ENCODE data around the gene MGST1.

The MGST1 gene, protein sequence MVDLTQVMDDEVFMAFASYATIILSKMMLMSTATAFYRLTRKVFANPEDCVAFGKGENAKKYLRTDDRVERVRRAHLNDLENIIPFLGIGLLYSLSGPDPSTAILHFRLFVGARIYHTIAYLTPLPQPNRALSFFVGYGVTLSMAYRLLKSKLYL

DNA sequence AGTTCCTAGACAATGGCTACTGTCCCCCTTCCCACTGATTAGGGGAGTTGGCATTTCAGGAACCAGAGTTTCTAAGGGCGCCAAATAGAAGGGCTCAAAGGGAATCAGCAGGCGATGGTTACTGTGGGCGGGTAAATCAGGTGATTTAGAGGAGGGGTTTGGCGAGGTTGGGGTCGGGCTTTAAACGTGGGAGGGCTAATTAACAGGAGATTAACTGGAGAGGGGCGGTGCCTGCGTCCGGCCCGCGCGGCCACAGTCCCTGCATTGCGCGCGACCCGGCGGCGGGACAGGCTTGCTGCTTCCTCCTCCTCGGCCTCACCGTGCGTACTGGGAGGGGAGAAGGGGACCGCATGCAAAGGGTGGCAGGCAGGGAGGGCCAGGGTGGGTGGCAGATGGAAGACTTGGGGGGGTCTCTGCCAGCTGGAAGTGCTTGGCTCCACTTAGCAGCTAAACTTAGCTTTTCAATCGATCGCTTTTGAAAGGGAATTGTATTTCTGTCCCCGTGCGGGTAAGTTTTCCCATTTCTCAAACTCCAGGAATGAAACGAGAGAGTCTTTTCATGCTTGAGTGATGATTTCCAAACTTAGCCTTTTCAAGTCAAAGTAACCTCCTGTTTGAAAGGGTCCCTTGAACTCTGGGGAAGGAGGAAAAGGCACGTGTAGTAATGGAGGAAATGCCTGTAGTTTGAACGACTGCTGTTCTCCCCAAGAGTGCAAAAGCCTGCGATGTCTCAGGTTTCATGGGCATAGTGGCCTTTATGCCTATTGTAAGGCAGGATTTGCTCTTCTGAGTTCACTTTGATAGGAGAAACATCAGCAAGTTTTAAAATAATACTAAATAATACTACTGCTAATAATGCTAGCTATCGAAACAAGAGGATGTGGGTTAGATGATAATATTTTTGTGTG is at the start of gene MGST1:
Gene MGST1, plus strand, starts transcription at position 255 of the 908 bp plus-strand sequence. CDS start 6,608 bp downstream, outside the sequence.
- peak; percentile 83 for DNase-seq (ENCODE audit: low read depth, low spot score)

DNA sequence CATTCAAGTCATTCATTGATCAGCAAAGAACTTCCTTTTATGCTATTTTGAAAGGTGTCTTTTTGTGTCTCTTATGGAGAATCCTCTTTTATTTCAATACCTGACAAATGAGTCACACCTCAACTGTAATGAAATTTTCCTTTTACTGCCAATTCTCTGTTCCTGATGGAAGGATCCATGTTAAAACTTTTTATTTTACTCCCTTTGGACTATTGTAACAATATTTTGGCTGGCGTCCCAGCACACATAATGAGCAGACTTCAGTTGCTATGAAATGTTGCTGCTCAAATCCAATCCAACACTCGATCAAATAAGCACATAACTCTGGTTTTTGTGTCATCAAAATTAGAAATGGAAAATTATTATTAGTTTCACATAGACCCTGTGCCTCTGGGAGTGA is 48.0 kb upstream of the MGST1 start:
- no peak for DNase-seq (ENCODE audit: low read depth, low spot score)

DNA sequence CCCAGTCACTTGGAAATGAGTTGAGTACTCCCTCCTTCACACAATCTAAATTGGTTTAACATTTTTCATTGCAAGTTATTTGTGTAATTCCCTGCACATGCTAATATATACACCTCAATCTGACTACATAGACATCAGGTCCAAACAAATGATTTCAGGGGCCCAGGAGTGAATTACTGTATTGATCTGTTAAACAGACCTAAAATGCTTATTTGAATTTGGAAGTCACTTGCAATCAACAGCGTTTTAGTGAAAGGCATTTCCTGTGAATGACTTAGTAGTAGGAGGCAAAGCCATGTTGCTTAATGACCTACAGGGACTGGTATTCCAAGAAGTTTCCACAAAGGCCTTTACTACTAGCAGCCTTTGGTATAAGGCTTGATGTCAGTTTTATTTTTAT is 47.3 kb upstream of the MGST1 start:
- DNase-seq (ENCODE audit: low read depth, low spot score), result no peak

DNA sequence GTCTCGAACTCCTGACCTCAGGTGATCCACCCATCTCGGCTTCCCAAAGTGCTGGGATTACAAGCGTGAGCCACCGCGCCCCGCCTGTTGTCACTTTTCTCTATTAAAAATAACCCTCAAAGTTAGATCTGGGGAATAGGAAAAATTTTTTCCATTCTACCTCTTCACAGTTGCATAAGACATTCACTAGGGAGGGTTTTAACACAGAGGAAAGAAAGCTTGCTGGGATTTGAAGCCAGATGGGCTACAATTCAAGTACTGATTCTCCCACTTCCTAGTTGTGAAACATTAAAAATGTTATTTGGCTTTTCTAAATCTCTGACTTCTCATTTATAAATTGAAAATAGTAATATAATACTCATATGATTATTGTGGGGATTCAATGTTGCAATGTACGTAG is 46.7 kb upstream of the MGST1 start:
- DNase-seq (ENCODE audit: low read depth, low spot score), result no peak

DNA sequence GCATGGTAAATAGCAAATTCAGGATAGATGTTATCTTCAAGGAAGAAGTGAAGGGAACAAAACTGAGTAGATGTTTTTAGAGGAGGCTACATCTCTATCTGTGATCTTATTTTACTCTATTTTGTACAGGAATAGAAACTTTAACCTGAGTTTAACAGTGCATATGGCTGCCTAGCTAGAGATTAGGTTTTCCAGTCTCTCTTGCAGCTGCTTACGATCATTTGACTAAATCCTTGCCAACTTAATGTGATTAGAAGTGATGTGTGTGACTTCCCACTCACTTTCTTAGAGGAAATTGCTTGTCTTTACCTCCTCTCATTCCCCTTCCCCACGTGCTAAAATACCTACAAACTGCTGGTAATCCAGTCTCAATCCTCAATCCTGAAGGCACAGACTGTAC is 43.5 kb upstream of the MGST1 start:
- no peak for DNase-seq (ENCODE audit: low read depth, low spot score)

DNA sequence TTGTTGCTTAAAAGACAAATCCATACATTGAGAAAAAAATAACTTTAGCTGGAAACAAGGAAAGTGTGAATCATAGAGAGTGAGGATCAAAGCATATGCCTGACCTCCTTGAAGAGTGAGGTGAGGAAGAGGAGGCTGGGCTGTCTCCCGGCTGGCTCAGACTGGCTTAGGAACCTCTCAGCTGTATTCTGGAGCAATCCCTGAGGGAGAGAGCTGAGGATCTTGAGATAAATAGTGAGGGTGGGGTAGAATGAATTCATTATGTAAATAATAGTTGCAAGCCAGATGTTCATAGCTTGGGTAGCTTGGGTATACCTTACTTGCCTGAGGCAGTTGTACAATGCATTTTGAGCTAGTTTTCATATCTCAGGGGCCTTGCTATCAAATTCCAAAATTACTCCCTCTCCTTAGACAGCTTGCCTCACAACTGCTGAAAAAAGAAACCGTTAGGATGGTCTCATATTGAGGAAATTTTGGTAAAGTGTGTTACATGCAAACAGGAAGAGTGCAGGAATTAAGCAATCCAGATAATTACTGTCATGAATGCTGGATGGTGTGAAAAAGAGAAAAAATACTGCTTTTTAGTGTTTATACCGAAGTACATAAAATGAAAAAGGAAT is 39.5 kb upstream of the MGST1 start:
- no peak for DNase-seq (ENCODE audit: low read depth, low spot score)

DNA sequence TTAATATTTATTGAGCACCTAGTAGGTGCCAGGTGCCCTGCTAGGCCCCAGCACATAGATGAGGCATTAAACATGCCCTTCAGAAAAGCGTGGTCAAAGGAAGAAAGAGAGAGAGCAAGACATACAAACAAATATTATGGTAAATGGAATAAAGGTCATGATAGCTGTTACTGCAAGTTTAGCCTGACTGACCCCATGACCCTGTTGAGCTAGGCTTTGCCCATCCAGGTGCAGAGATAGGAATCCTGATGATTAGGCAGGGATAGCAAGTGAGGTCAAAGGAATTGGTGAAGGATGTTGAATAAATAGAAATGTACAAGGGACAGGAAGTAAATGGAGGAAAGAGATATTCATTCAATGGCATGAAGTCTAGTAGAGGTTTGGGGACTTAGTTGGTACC is 36.5 kb upstream of the MGST1 start:
- DNase-seq (ENCODE audit: low read depth, low spot score), result no peak

DNA sequence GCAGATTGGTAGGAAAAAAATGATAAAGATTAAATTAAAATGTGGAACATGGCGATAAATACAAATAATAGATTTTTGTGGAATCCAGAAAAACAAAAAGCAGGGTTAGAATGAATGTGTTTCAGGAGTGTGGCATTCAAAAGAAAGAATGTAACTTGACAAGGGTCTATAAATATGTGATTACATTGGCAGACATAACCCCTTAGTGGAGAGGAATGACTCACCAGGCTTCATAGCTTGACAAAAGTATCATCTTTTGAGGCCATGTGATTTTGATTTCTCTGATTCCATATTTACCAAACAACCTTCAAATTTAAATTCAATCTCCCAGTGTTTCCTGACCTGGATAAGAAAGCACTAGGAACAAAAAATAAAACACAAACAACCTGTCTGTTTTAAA is 24.4 kb upstream of the MGST1 start:
- no peak for DNase-seq (ENCODE audit: low read depth, low spot score)

DNA sequence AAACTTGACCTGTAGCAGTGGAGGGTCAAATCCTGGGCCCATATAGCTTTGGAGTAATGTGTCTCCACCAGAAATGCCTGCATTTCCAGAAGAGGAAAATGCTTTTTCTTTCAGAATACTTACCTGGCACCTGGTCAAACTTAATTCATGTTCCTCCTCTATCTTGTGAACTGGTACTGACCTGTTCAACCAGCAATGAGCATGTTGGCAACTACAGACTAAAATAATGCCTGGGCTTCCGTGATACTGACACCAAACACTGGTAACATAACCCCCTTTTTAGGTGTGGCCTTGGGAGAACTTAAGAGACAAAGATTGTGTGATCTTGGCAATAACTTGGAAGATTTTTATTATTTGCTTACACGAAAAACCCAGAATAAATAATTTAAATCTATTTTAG is 23.8 kb upstream of the MGST1 start:
- no peak for DNase-seq (ENCODE audit: low read depth, low spot score)

DNA sequence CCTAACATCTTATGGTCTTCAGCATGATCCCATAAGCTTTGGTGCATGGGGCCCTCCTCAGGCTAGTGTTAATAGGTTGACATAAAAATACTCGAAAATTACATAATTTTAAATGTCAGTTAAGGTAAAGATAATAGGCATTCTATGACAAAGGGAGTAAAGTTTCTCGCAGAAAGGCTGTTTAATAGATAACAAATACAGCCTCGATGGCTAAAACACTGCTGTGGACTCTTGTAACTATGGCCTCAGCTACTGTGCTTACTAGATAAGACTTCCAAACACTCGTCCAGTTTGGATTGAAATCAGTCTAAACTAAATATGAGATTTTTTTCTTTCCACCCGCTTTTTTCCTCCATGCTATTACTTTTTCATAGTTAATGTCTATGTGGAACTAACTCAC is 23.2 kb upstream of the MGST1 start:
- DNase-seq (ENCODE audit: low read depth, low spot score), result no peak

DNA sequence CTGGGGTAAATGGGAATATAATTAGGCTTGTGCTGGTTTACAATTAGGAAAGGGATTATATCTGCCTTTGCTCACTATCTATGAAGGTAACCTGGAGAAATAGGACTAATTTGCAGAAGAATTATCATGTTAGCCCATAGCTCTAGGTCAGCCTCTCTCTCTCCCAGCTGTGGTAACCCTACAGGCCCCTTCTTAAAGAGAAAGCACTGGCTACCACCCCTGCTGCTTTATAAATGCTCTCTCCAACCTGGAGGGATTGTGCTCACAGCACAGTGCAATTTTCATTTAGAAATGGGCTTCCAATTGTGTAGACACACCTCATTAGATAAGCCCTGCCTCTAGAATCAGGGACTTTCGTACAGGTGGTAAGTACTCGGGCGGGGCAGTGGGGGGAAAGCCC is 22.7 kb upstream of the MGST1 start:
- DNase-seq (ENCODE audit: low read depth, low spot score), result no peak

DNA sequence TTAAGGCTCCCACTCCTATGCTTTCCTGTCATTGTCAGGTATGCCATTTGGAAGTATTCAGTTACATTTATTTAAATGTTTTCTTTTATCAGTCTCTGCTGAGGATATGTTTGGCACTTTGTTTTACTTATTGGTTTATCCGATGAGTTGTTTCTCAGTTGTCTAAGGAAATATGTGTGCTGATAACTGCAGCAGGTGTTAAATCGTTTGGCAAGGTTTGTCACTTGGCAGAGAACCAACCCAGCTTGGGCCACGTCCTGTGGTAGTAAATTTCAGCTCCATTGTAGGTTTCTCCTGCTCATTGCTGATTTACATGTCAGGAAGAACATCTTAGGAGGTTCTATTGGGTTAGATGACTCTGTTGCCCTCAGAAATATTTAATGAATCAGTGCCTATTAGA is 22.0 kb upstream of the MGST1 start:
- no peak for DNase-seq (ENCODE audit: low read depth, low spot score)

DNA sequence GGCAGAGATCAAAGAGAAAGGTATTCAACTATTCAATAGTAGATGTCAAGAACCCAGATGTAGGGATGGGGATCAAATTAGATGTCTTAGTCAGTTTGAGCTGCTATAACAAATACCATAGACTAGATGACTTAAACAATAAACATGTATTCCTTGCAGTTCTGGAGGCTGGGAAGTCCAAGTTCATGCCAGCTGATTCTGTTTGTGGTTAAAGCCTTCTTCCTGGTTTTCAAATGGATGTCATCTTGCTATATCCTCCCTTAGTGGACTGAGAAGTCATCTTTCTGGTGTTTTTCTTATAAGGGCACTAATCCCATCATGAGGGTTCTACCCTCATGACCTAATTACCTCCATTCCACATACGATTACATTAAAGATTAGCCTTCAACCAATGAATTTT is 19.5 kb upstream of the MGST1 start:
- no peak for DNase-seq (ENCODE audit: low read depth, low spot score)

DNA sequence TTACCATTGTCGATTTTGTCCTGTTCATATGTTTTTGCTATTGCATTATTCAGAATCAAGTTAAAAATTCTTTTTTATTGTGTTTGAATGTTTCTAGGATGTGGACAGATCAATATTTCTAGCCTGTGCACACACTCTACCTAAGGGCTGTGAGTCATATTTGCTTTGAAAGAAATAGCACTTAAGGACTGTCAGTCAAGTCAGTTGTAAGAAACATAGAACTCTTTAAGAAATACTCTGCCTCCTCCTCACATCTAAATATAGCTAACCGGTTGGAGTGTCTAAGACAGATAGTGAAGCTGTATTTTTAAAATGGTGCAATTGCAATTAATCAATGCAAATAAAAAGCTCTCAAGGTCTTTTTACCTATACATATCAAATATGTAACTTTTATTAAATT is 17.9 kb upstream of the MGST1 start:
- DNase-seq (ENCODE audit: low read depth, low spot score), result no peak

DNA sequence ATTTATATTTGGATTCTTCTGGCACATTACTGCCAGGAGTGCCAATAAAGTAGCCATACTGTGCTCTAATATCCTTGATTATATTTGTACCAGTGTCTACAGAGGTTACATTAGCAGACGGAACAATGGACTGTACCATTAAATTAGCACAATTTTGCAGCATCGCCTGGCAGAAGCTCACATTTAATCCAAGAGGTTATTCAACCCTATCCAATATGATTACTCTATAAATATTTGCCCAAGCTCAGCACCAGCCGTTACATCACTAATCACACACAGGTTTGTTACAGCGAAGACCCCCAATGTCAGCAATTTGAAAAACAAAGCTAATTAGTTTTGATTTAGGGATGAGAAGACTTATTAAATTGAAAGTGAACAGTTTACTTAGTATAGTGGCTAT is 16.9 kb upstream of the MGST1 start:
- DNase-seq (ENCODE audit: low read depth, low spot score), result no peak

DNA sequence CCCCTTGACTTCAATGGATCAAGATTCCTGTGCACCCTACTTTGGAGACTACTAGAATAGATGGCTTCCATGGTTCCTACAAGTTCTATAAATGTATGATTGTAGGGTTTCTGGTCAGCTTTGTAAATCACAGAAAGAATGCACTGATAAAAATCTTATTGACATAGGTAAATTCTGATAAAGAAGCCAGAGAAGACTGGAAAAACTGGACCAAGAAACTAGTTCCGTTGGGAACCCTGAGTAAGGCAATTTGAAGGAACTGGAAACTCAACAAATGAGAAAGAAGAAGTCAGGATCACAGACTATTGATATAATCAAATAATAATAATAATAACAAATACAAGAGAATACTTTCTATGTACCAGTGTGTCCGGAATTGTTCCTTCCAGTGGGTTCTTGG is 15.4 kb upstream of the MGST1 start:
- DNase-seq (ENCODE audit: low read depth, low spot score), result no peak

DNA sequence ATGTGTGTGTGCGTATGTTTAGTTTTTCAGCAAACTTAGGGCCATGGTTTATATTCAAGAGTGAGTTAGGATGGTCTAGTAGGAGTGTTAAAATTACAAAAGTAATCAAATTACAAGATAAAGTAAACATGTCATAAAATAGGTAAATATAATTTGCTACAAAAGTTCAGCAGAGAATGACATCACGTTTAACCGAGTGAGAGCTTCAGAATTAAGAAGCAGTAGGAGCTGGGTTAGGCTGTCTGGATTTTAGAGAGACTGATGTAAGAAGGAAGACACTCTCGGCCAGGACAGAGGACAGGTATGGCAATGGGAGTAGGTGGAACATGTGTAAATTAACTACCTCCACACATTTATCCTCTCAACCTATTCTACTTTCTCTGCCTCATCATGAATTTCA is 11.6 kb upstream of the MGST1 start:
- no peak for DNase-seq (ENCODE audit: low read depth, low spot score)

DNA sequence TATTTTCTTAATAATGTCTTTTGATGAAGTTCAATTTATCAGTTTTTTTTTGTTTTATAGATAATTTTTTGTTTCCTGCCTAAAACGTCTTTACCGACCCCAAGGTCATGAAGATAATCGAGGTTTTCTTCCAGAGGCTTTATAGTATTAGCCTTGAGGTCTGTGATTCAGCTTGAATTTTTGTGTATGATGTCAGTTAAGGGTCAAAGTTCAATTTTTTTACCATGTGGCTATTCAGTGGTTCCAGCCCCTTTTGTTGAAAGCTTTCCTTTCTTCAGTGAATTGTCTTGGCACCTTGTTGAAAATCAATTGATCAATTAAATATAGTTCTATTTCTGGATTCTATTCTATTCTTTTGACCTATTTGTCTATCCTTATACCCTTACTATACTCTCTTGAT is 3.2 kb upstream of the MGST1 start:
- no peak for DNase-seq (ENCODE audit: low read depth, low spot score)

DNA sequence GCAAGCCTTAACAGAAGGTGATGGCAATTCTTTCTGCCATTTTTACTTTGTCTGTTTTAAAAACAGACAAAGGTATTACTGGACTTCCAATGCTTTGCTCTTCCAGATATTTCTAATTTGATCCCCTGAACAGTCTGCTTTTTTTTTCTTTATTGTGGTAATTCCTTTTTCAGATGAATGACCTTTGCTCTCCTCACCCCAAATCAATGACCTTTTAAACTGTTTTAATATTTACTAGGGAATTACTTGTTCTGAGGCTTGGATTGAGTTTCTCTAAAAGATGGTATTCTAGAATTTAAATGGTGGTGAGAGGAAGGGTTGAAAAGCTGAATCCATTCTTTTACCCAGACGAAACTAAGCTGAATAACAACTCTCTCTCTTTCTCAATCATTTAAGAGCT is 2.3 kb upstream of the MGST1 start:
- no peak for DNase-seq (ENCODE audit: low read depth, low spot score)

DNA sequence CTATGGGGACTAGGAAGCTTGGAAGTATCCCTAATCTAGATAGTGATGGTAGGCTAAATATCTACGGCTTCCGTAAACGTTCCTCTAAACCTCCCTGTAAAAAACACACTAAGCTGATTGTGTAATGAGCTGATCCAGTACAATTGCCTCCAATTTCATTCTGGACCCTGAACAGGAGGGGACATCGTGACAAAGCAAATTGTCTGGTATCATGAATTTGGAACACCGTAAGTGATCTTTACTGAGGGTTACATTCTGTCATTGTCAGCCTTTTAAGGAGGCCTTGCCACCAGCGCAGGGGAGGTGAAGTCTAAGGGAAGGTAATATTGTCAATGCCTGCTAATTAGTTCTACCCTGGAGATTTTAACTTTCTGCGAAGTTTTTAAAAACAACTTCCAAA is 487 bp upstream of the MGST1 start:
- DNase-seq (ENCODE audit: low read depth, low spot score), result no peak

DNA sequence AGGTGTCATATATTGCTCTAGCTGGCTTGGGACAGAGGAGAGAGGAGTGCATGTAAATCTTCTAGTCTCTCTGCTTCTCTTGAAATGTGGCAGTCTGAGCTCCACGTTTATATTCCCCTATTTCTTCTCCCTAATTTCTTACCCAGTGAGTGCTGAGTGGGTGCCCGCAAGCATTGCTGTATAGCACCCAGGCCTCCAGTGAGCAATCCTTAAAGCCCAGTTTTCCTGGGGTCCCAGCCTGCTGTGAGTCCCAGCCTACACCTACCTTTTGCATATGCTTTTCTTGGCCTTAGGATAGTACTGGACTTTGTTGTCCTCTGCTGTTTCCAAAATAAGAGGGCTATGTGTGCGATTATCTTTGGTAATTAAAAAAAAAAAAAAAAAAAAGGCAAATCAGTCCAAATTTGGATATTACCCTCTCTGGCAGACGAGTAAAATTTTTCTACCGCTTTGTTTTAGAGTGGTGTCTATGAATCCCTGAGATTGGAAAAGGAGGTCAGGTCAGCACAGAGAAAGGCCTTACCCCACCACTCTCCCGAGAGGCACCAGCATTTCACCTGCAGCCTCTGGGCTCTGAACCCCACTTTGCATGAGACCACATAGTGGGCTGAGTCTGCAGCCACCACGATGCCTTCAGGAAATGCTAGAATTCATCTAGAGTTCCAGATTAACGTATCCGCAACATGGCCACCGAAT is 1.1 kb downstream of the MGST1 start:
- DNase-seq (ENCODE audit: low read depth, low spot score), result no peak

DNA sequence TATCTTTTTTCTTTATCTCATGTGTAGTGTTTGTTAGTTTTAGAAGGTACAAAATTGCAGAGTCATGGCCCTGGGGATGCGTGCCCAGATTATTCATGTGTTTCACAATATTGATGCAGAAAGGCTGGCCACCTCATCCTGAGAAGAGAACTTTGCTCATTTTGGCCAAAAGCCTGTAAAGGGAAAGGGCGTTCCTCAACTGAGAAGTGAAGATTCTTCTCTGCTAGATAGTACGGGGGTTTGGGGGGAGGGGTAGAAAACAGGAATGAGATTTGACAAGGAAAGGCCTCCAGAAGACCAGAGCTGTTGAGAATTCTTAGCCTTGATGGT is 1.7 kb downstream of the MGST1 start:
- no peak for DNase-seq (ENCODE audit: low read depth, low spot score)

DNA sequence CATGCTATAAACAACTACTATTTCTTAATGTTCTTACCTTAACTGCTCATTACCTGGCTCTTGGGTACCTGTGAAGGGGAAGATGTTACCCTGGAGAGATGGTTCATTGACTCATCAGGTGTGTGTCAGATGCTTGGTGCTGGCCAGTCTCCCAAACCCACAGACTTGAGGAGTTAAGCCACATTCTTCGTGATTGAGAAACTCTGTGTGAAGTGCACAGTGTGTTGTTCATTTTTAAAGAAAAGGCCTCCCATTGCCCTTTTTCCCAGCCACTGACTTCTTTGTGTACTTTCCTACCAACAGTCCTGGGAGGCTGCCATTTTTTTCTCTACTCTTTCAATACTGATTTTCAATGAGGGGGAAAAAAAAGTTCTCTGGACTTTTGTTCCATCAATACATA is 3.2 kb downstream of the MGST1 start:
- no peak for DNase-seq (ENCODE audit: low read depth, low spot score)

Measured in iPS DF 19.7 (cell line).